Retinal pigment epithelial cell (primary cell): ENCODE data around the gene EHBP1L1.

Source experiments
- DNase-seq: peaks from one replicate; pipeline ENCODE4 v3.0.0-alpha.2; 2010; ENCODE audit warnings: low read depth
- H3K4me3 ChIP-seq: 2 replicates; pipeline ENCODE4 v1.5.1; 2011; ENCODE audit warnings: mild to moderate bottlenecking, low read length, control low read depth, moderate library complexity
- CTCF ChIP-seq: conservative IDR thresholded peaks from 2 replicates; pipeline ENCODE4 v1.5.1; 2011; ENCODE audit warnings: low read depth, low read length, control low read depth, inconsistent platforms

EHBP1L1 gene

DNA sequence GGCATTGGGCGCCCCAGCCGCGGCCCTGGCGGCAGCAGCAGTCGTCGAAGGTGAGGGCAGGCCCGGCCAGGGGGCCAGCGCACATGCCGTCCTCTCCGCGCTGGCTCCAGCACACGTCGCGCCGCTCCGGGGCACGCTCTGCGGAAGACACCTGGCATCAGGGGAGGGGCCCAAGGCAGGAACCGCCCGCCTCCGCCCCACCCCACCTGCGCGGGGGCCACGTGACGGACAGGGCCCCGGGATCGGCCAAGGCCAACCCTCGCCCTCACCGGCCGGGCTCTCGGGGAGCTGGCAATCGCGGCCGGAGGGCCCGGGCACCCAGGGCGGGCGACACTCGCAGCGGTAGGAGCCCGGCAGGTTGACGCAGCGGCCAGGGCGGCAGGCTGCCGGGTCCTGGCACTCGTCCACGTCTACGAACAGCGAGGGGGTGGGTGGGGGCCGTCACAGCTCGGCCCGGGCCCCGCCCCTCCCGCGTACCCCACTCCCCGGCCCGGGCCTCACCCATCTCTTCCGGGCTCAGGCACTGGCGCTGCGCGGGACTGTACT lies 36.0 kb upstream of the EHBP1L1 start:
- peak; percentile 48 for TF ChIP-seq CTCF
- H3K4me3 ChIP-seq: peak overlapping the region; percentile 37
- DNase-seq: no peak

GRCh38 chr11:65540290-65541092 lies 35.4 kb upstream of the EHBP1L1 start:
- peak; percentile 74 for TF ChIP-seq CTCF
- DNase-seq: no peak
- H3K4me3 ChIP-seq: peak overlapping the region; percentile 38

GRCh38 chr11:65541093-65541982 lies 34.5 kb upstream of the EHBP1L1 start:
- peak overlapping the region; percentile 38 for H3K4me3 ChIP-seq
- no peak for TF ChIP-seq CTCF
- no peak for DNase-seq

- no peak for TF ChIP-seq CTCF
- DNase-seq: no peak
- H3K4me3 ChIP-seq: no peak overlapping the region
Measured at GRCh38 chr11:65542738-65543390, 33.0 kb upstream of the EHBP1L1 start.

DNA sequence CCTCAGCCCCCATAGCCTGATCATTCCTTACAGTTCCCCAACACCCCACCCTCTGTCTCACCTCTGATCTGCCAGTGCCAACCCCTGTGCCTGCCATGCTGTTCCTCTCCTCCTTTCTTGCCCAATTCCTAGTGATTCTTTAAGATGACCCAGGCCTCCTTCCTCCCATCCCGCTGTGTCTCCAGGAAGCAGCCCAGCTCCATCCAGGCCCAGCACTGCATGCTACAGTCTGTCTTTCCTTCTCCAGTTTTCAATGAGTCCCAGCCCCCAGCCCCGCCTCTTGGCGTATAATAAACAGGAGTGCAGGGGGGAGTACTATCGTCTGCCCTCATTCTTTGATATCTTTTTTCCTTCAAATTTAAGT lies 30.0 kb upstream of the EHBP1L1 start:
- no peak for TF ChIP-seq CTCF
- DNase-seq: no peak
- H3K4me3 ChIP-seq: no peak overlapping the region

DNA sequence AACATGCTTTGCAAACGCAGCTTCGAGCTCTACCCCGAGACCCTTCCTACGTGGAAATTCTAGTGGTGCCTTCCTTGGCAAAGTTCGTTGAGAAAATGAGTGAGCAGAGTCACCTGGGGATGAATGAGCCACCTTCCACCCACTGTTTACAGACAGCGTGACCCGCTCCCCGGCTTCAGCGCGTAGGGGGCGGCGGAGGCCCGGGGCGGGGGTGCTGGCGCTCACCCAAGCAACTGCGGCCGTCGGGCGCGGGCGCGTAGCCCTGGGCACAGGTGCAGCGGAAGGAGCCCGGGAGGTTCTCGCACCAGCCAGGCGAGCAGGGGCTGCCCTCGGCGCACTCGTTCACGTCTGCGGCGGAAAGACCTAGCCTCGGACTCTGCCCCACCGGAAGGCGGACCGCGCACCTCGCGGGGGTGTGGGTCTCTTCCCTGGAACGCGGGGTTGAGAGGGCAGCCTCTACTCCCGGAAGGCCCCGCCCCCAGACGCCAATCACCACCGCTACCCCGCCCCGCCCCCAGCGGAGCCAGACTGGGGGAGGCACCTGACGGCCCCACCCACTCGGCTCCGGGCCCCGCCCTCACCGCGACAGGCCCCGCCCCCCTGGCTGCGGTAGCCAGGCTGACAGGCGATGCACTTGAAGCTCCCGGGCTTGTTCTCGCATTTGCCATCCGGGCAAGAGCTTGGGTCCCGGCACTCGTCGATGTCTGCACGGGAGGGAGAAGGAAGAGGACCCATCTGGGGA lies 29.5 kb upstream of the EHBP1L1 start:
- DNase-seq: no peak
- H3K4me3 ChIP-seq: no peak overlapping the region
- TF ChIP-seq CTCF: no peak
